SIG-M5 treated with dmso at 0.1 percent for 504 hours (cell line): Measurements from ENCODE around the gene NOTCH3.

Source experiments
- DNase-seq: peaks from one replicate; lab custom pipeline; 2025; ENCODE audit not compliant: unreplicated experiment; lab: John Stamatoyannopoulos, UW

NOTCH3 gene

DNA sequence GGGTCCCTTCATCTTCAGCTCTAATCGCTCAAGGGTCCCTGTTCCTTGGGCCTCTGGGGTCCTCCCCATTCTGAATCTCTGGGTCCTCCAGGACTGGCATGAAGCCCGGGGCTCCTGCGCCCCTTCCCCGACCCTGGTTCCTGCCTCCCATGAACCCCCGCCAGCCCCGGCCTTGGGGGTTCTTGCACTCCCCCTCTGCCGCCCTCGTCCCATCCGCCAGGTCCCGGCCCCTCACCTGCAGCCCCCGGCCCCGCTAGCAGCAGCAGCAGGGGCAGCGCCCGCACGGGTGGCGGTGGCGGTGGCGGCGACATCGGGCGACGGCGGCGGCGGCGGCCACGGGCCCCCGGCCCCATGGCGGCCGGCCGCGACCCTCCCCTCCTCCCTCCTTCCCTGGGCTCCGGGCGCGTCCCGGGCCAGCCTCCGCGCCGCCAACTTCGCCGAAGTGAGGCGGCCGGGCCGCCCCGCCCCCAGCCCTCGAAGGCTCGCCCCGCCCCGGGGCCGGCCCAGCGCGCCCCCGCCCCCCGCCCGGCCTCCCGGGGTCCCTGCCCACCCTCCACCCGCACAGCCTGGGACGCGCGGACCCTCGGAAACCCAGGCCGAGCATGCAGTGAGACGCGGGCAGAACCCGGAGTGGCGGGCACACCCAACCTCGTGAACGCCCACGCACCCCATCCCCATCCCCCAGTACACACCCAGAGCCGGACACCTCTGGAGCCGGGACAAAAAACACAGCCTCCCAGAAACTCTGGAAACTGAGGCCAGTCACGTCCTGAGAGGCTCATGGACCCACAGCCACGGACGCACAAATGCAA is at the start of gene NOTCH3:
Gene NOTCH3 (minus strand): TSS at position 443 of the 812 bp plus-strand sequence. CDS start 90 bp downstream, at position 353.
- no peak for DNase-seq

DNA sequence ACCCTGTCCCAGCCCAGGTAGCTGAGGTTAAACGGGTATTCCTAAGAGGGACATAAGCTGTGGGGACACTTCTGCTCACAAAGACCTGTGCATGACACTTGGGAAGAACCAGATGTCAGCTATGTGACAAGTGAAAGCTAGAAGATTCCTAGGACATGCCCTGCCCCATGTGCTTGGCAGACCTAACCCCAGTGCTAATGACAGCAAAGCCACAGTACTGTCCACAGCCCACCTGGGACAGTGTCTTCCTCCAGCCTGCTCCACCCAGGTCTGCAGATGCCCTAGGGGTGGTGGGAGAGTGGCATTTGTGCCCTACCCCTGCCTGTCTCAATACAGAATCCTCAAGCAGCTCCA is 49.8 kb upstream of the NOTCH3 start:
- DNase-seq, result no peak

DNA sequence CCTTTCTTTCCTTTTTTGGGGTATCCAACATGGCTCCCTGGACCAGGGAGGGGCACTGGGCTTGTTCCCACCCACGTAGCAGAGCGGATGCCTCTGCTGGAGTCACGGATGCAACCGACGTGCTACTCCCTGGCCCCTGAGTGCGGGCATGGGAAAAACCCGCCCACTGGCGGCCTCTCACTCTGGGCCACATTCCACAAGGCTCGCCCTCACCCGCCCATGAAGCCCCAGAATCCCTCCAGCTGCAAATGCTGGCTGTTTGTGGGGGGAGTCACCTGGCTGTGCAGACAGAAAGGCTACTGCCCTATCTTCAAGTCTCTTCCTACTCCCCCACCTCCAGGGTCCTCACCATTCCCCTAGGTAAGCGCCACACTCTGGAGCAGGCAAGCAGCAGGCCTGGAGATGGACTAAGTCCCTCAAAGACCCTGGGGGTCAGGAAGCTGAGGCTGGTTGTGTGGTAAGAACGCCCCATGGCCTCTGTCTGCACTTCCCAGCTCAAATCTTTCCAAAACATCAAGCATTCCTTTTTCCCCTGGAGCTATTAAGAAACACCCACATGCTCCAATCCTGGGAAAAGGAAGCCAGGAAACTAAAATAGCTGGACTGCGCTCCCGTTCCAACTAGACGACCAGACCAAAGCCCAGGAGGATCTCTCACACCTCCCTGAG is 49.3 kb upstream of the NOTCH3 start:
- no peak for DNase-seq

DNA sequence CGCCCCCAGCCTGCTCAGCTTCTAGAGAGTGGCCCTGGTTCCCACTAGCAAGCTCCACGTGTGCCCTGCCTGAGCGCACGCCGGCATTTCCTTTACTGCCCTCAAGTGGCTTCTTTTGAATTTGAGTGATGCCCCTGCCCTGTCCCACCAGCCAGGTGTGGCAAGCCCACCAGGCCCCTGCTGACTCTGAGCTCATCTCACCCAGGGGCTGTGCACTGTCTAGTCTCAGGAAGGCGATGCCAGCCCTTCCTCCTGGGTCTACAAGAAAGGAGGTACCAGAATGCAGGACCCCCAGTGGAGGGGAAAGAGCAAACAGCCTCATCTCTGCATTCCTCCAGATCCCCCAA is 48.7 kb upstream of the NOTCH3 start:
- no peak for DNase-seq

DNA sequence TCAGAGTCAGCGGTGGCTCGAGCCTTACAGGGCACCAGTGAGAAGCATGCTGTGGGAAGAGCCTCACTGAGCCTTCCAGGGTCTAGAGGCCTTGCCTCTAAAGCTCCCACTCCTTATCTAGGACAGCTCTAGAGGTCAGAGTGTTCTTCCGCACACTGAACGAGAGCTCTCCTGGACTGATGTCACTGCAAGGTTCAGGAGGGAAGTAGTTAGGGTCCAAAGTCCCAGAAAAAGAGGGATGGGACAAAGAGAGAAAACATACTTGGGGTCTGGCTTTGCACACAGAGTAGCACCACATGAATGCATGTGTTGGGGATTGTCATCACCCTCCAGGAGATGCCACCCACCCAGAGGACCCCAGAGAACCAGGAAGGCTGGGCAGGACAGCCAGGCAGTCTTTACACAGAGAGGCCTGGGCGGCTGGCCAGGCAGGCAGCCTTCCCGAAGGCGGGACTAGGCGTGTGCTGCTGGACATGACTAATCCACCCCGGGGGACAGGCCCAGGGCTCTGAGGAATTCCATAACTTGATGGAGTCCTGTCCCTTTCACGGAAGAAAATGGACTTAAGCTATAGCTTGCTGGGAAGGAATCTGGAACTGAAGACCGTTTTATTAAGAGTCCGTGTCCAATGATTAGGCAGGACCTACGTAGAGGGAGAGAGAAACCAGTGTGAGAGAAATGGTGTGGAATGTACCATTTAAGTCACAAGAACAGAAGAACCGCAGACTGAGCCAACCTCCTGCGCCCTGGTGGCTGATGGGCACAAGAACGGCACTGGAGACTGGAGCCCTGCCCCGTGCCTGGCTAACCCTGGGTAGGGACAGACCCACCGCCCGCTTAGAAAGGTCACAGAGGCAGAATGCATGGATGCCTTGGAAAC is 48.1 kb upstream of the NOTCH3 start:
- DNase-seq, result no peak

DNA sequence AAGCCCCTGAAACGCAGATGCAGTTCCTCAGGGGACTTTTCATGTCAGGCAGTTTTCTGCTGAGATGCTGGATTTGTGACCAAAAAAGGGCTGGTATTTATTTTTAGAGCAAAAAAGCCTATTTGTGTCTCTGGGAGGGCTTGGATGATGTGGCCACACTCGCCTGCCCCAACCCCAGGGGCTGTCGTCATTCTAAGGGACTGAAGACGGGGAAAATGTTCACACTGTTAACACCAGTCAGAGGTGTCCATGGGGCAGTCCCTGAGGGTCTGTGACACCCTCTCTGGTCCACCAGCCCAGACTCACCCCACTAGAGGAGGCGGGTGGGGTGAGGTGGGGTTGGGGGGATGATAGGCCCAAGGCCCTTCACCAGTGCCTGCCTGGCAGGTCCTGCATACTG is 47.3 kb upstream of the NOTCH3 start:
- DNase-seq, result no peak

DNA sequence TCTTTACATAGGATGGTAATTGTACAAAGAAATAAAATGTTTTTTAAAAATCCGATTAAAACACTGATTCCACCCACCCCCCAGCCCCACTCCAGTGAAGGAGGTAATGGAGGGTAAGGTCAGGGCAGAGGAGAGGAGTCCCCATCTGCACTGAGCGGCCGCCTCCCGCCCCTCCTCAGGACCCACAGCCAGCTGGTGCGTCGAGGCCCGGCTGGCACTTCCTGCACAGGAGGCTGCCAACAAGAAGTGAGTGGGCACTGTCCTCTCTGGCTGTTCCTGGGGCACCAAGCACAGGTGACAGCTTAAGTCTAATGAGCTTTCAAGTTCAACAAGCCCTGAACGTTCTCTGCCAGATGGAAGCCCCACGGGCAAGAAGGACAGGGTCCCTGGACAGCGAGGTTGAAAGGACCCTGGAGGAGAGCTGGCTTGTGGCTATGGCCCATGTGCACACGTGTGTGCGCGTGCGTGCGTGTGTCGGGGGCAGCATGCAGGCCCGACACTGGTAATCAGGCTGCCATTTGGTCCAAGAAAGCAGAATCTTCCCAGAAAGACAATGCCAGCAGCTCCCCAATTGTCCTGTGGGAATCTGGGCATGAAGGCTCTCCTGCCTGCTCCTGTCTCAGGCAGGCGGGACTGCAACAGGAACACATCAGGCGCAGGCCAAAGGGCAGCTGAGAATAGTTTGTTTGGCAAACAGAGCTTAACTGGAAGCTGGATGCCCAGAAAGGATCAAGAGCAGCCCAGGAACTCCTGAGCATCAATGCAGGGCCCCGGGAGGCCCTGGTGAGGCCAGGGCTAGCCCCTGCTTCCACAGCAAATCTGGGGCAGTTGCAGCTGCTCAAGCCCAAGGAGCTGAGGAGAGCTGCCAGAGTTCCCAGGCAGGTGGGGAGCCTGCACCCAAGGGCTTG is 46.6 kb upstream of the NOTCH3 start:
- DNase-seq, result no peak

DNA sequence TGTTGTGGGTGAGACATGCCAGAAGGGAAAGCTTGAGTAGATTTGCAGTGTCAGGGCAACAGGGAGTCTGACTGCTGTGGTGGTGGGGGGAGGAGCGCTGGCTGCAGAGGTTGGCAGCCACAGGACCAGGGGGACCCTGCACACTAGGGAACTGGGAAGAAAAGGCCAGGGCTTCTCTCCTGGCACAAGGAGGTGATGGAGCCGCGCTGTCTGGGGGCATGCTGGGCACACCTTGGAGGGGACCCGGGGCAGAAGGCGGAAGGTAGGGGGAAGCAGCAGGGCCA is 45.3 kb upstream of the NOTCH3 start:
- no peak for DNase-seq

DNA sequence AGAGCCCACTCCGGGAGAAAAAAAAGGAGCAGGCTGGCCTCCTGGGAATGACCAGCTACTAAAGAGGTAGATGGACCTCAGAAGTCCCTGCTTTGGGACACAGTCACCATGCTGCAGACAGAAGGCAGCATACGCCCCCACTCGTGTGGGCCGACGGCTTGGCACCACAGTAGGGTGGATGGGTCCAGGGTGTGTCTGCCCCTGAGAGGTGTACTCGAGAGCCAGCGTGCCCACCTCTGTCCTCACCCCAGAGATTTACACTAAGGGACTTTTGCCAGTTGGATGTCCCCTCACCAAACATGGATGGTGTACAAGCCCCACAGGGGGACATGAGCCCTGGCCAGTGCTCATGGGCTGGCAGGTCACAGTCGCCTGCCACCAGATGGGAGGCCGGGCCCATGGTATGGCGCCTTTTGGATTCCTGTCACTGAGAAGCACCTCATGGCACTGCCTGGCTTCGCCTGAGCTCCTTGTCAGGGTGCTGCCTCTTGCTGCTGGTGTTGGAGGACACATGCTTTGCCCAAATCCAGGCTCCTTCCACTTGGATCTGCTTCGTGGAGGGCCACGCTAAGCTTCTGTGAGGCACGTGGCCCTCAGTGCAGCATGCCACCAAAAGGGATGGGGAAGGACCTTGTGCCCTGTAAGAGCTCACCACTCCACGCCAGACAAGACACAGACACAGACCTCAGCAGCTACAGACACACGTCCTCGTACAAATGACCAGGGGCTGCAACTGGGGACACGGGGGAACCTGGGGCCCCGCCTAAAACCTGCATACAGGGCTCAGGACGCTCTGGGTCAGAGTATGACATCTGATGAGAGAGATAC is 44.8 kb upstream of the NOTCH3 start:
- DNase-seq, result no peak

DNA sequence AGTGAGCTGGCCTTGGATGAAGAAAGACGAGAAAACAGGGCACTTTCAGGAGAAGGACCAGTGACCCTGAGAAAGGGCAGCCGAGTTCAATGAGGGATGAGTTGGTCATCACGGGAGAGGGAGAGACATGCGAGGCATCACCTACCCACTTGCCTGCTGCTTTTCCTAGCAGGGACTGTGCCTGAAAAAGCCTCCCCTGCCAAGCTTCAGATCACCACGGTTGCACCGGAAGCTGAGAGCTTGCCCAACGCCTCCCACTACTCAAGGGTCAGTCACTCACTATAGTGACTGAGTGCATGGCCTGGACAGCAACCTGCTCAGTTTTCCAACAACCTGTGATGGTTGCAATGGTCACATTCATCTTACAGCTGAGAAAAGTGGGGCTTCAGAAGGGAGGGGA is 44.0 kb upstream of the NOTCH3 start:
- DNase-seq, result no peak

DNA sequence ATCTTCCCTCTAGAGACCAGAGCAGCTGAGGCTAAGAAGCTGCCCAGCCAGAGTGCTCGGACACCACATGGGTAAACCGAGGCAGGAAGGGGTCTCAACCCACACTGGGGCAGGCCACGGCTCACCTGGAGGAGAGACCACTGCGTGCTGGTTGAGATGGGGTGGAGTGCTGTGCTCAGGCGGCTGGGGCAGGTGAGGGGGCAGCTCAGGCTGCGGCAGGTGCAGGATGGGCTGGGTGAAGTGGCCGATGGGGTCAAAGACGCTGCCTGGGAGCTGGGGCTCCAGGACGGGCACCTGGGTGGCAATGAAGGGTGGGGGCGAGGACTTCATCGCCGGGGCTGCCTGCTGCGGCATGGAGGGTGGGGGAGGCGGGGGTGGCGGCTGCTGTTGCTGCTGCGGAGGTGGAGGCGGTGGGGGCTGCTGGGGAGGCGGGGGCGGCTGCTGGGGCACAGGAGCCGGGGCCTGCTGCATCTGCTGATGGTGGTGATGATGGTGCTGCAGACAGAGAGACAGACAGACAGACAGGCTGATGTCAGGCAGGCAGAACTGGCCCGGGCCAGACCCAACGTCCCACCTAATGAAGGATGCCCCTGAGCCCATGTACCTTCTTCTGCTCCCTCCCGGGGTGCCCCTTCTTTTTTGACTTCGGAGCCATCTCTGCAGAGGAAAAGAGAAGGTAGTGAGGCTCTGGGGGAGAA is 43.5 kb upstream of the NOTCH3 start:
- DNase-seq, result no peak

DNA sequence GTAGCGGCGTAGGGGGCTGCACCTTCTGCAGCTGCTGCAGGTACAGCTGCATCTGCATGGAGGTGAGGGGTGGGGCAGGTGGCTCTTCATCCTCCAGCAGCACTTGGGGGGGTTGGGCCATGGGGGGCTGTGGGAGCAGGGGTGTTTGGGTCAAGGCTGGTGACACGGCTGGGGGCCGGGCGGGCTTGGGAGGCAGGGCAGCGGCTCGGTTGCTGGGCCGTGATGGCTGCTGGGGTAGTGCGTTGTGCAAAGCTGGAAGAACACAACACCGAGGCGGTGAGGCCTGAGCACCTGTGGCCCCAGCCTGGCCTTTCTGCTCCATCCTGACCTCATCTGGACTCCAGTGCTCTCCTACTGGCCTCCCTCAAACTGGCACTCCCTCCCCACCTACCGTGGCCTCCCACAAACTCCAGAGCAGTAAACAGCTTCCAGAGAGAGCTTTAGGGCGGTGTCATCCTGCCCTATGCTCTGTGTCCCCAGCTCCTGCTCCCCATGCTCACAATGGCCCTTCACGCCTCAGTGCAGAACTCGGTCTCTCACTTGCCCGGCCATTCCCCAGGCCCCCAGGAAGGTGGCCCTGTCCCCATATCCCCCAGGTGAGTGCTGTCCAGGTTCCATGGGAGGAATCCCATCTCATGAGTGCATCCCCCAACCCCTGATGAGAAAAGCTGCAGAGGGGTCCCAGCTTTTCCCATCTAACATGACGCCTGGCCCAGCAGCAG is 42.6 kb upstream of the NOTCH3 start:
- DNase-seq, result no peak

DNA sequence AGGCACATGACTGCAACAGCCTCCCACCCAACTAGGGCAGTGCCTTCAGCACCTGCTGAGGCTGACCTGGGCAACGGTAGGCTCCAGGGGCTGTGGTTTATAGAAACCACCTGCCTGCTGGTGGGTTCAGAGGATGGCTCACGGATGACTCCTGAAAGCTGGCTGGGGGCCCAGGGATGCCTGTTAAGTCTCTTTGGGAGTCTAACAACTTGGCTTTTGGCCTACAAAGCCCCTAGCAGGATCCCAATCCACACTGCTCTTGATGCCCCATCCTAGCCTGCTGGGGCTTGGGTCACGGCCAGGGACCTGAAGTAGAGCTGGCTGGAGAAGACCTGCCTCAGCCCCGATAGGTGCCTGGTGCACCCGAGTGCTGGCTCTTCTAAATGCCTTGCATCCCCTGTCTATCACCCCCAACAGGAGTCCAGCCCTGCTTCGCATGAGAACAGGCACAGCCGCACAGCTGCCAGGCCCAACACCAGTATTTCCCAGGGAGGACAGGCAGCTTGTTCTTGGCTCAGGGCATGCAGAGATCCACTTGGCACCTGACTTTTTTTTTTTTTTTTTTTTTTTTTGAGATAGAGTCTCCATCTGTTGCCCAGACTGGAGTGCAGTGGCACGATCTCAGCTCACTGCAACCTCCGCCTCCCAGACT is 40.6 kb upstream of the NOTCH3 start:
- DNase-seq, result no peak

DNA sequence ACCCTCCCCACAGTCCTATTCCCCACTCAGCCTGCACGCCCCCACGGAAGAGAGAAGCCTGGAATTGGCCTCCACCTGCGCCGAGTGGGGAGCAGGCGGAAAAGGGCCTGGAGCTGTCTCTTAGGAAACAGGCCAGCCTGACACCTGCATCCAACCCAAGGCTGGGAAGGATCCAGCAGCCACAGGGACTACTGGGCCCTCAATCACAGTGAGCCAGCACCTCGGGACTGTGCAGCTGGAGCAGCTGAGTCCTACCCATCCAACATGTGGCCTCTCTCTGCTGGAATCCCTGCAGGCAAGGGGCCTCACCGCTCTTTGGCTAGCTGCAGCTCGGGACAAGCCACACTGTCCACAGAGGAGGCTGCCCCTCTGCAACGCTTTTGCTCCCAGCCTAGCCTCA is 39.7 kb upstream of the NOTCH3 start:
- no peak for DNase-seq

DNA sequence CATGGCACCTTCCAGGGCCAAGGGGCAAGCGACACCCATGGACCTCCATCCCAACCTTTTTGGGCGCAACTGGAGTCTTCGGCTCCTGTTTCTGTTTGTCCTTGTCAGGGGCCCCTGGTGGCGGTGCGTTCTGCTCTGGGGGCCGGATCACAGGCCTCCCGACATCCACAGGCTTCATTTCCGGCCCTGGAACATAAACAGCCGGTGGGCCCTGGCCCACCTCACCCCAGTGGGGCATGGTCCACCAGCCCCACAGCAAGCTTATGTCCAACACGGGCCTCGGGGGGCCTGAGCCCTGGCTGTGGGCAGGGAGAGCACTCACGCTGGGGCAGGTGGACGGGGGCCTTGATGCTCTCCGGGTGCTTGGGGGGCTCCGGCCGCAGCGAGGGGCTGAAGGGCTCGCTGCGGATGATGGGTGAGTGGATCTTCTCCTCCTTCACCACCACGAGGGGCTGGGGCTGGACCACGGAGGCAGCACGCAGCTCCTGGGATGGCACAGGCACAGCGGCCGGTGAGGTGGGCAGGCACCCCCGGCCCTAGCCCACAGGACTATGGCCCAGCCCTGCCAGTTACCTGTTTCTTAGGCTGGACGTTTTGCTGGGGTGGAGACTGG is 38.6 kb upstream of the NOTCH3 start:
- DNase-seq, result no peak

DNA sequence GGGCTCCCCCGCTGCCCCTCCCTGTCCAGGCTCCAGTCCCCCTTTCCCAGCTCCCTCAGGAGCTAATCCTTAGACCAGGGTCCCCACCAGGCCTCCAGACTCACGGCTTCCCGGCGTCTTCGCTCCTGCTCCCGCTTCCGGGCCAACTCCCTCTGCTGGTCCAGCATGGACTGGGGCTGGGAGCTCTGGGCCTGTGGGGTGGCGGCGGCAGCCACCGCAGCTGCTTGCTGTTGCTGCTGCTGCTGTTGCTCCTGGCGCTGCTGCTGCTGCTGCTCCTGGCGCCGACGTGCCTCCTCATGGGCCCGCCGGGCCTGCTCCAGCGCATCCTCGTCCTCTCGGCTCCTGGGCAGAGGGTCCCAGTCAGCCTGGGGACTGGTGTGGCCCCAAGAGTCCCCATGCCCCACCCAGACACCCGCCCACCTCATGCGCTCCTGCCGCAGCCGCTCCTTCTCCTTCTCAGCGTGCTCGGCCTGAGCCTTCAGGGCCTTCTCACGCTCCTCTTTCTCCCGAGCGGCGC is 37.9 kb upstream of the NOTCH3 start:
- no peak for DNase-seq

DNA sequence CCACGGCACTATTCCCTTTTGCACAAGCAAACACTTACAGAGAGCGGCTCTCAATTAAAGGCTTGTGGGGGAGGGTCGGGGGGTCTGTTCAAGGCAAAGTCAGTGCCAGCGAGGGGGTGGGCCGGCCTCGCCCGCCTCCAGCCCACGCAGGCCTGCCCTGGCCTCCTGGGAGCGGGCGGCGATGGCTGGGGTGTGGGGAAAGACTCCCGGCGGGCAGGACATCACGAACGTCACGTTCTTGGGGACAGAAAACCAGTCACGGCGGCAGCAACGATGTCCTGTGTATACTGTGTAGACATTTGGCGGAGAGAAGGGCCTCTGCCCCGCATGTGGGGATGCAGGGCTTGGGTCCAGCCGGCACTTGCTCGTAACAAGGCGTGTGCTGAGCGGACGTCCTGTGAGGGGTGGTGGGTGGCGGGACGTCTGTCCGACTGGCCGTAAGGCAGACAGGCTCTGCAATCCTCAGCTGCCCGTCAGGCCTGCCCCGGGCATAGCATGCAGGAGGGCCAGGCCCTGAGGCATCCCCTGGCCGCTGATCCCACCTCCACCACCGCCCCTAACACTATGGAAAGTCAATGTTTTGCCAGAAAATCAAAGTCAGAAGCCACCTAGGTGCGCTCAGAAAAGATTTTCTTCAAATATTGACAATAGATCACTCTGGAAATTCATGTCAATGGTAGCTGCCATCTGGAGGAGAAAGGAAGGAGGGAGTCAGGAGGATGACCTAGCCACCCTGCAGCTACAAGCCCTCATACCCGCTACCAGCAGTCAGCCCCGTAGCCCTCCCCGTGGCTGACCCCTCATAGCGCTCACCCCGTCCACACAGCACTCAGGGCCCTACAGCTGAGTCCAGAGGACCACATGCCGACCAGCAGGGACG is 37.2 kb upstream of the NOTCH3 start:
- DNase-seq, result no peak
